Activated CD8-positive, alpha-beta T cell treated with anti-CD3 and anti-CD28 coated beads for 36 hours (primary cell): ENCODE measurements around the gene ADIG. TPM values are rescaled to one million over a fixed set of nuclear protein-coding genes. Genes with fewer than 3 reads are reported as not detected.
A peak's percentile ranks its signal among the peaks of the same experiment; 100 is the strongest.

Experiments
- ATAC-seq: fragments of 200-7000 bp; cut with Tn5 transposase; one replicate; pipeline ENCODE4 v1.10.0; 2021; ENCODE audit warnings: mild to moderate bottlenecking, moderate library complexity
- CTCF ChIA-PET: fragments of 350-600 bp; sonication (Branson Sonifier 250); formaldehyde crosslinking; loops from one replicate; lab custom pipeline; 2021; ENCODE audit warnings: antibody characterized with exemption; lab: Charles Lee
- POLR2A ChIA-PET: fragments of 350-600 bp; sonication (Branson Sonifier 250); formaldehyde crosslinking; loops from one replicate; lab custom pipeline; 2021; ENCODE audit warnings: antibody characterized with exemption; lab: Charles Lee
- DNase-seq: peaks from one replicate; pipeline ENCODE4 v3.0.0-alpha.2; 2020
- H3K27ac Mint-ChIP-seq: one replicate; pipeline ENCODE4 v1.8.0; 2021; ENCODE audit warnings: mild to moderate bottlenecking, mixed read lengths
- H3K27me3 Mint-ChIP-seq: one replicate; pipeline ENCODE4 v1.8.0; 2021; ENCODE audit warnings: mixed read lengths
- H3K36me3 Mint-ChIP-seq: one replicate; pipeline ENCODE4 v1.8.0; 2021; ENCODE audit warnings: low read depth, mixed read lengths
- H3K4me1 Mint-ChIP-seq: one replicate; pipeline ENCODE4 v1.8.0; 2021; ENCODE audit warnings: low read depth, mixed read lengths
- H3K4me3 Mint-ChIP-seq: one replicate; pipeline ENCODE4 v1.8.0; 2021; ENCODE audit warnings: mild to moderate bottlenecking, moderate library complexity, mixed read lengths
- H3K9me3 Mint-ChIP-seq: one replicate; pipeline ENCODE4 v1.8.0; 2021; ENCODE audit warnings: mixed read lengths
- intact Hi-C: fragments of 100-400 bp; cut with micrococcal nuclease; formaldehyde crosslinking; loops from one replicate; pipeline ENCODE4 v1.10.0; 2022
- total RNA-seq, 2 experiments: library from RNA; stranded (reverse); gene quantifications; one replicate each; pipeline ENCODE4 v1.2.3, GENCODE V29; 2021
- TF ChIP-seq, protein P1 (sequence below): fragments of 200-600 bp; IDR thresholded peaks from one replicate; pipeline ENCODE4 v1.8.0; 2022; ENCODE audit warnings: antibody characterized with exemption, mild to moderate bottlenecking

Gene ADIG
- total RNA-seq, 2 experiments from 2014 or later: not detected

DNA sequence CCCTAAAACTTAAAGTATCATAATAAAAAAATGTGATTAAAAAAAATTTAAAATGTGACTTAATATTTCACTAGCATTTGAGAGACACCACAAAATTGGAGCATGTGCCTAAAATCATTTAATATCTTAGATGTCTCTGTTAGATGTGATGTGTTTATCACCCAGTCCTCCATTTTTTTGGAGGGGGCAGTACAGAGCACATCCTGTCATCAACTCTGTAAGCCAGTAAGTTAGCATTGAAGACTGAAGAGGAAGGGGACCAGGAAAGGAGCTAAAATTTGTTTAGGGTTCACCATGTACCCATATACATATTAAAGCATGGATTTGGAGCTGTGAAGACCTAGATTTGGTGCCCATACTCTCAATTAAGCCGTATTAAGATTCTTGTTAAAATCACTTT lies 30.7 kb upstream of the ADIG start:
- TF ChIP-seq, protein P1, sequence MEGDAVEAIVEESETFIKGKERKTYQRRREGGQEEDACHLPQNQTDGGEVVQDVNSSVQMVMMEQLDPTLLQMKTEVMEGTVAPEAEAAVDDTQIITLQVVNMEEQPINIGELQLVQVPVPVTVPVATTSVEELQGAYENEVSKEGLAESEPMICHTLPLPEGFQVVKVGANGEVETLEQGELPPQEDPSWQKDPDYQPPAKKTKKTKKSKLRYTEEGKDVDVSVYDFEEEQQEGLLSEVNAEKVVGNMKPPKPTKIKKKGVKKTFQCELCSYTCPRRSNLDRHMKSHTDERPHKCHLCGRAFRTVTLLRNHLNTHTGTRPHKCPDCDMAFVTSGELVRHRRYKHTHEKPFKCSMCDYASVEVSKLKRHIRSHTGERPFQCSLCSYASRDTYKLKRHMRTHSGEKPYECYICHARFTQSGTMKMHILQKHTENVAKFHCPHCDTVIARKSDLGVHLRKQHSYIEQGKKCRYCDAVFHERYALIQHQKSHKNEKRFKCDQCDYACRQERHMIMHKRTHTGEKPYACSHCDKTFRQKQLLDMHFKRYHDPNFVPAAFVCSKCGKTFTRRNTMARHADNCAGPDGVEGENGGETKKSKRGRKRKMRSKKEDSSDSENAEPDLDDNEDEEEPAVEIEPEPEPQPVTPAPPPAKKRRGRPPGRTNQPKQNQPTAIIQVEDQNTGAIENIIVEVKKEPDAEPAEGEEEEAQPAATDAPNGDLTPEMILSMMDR: peak; percentile 28
- ChIA-PET POLR2A (no interaction called here), CTCF (interaction anchor here (0.8 to 1.9 kb wide), 3 partner anchors 10 to 104 kb away, joined by 3 to 5 read pairs (median 4); no protein-coding TSS in a partner anchor)
- peak; percentile 9 for DNase-seq
- ATAC-seq: peak; percentile 42
- Mint-ChIP-seq H3K27ac (no peak overlapping the region), H3K27me3 (no peaks in the 10 kb centered on the region), H3K9me3 (no peaks in the 10 kb centered on the region), H3K4me3 (no peak overlapping the region), H3K4me1 (peaks cover 7% of the 10 kb centered on the region), H3K36me3 (peaks cover 28% of the 10 kb centered on the region)
- intact Hi-C loops: no loop called here

DNA sequence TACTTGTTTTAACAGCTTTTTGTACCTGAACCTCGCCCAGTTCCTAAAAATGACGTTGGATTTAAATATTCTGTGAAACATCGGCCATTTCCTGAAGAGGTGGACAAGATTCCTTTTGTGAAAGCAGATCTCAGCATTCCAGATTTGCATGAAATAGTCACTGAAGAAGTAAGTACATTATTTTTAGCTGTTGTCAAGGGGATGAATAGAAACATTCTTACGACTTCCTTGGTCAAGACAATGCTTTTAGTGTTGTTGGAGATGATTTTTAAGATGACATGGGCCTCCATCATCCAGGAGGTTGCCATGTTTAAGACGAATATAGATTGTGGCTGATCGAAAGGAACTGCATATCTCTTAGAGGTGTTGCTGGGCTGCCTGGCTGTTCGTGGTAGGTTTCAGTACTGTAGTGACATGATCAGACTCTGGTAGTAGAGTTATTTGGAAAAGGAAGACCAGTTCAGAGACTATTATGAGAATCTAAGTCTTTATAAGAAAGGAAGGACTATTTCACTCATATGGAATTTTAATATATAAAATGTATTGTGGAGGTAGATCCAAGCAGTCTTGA lies 29.9 kb upstream of the ADIG start:
- ATAC-seq (no peak), DNase-seq (no peak)
- TF ChIP-seq, protein P1: no peak
- peaks cover 7% of the 10 kb centered on the region for H3K4me1 Mint-ChIP-seq
- no peak overlapping the region for H3K27ac Mint-ChIP-seq
- H3K36me3 Mint-ChIP-seq: peaks cover 25% of the 10 kb centered on the region
- H3K4me3 Mint-ChIP-seq: no peak overlapping the region
- ChIA-PET CTCF (interaction anchor here (0.8 to 1.9 kb wide), 3 partner anchors 10 to 105 kb away, joined by 3 to 5 read pairs (median 4); no protein-coding TSS in a partner anchor), POLR2A (no interaction called here)
- H3K9me3 Mint-ChIP-seq: no peaks in the 10 kb centered on the region
- H3K27me3 Mint-ChIP-seq: no peaks in the 10 kb centered on the region
- intact Hi-C loops: no loop called here

DNA sequence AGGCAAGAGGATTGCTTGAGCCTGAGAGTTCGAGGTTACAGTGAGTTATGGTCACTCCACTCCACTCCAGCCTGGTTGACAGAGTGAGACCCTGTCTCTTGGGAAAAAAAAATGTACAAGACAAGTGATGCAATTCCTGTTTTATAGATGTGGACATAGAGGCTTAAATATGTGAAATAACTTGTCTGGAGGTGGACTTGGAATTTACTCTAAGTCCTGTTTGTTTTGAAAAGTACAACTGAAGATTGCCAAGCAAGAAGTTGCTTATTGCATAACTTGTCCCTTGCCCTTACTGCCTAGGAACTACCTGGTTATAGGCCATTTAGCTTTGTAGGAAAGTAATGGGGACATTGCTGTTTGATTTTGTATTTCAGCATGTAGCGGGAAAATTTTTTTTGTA lies 26.0 kb upstream of the ADIG start:
- DNase-seq (no peak), ATAC-seq (no peak)
- ChIA-PET POLR2A (no interaction called here), CTCF (no interaction called here)
- intact Hi-C loops: no loop called here
- TF ChIP-seq, protein P1: no peak
- Mint-ChIP-seq H3K9me3 (no peaks in the 10 kb centered on the region), H3K27ac (no peak overlapping the region), H3K4me1 (no peaks in the 10 kb centered on the region), H3K36me3 (peaks cover 25% of the 10 kb centered on the region), H3K27me3 (no peaks in the 10 kb centered on the region), H3K4me3 (no peak overlapping the region)

DNA sequence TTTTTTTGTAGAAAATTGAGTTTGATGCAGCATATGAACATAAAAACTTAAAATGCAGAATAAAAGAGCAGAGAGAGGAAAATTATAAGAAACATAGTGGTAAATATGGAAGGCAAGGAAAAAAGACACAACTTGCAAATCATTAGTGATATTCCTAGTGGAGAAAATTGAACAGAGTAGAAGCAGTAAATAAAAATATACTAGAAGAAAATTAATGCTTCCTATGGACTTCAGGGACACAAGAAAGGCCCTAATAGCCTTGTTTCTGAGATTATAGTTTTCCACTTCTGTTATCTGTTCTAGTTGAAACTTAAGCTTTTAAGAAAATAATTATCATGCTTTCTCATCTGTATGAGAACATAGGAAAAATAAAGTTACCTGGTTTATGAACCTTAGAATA lies 25.6 kb upstream of the ADIG start:
- intact Hi-C loops: no loop called here
- Mint-ChIP-seq H3K27me3 (no peaks in the 10 kb centered on the region), H3K27ac (no peak overlapping the region), H3K4me3 (no peak overlapping the region), H3K4me1 (no peaks in the 10 kb centered on the region), H3K36me3 (peaks cover 28% of the 10 kb centered on the region), H3K9me3 (no peaks in the 10 kb centered on the region)
- DNase-seq (no peak), ATAC-seq (no peak)
- TF ChIP-seq, protein P1: no peak
- POLR2A ChIA-PET: no interaction called here
- CTCF ChIA-PET: no interaction called here

DNA sequence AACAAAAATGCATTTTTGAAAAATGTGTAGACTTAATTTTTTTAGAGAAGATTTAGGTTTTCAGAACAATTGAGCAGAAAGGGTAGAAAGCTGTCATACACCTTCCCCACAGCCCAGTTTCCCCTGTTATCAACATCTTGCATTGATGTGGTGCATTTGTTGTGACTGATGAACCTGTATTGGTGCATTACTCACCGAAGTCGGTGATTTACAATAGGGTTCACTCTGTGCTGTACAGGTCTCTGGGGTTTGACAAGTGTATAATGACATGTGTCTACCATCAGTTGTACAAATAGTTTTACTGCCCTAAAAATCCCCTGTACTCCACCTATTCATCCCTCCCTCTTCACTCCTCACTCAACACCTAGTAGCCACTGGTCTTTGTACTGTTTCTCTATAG lies 23.8 kb upstream of the ADIG start:
- no peaks in the 10 kb centered on the region for H3K9me3 Mint-ChIP-seq
- no peaks in the 10 kb centered on the region for H3K27me3 Mint-ChIP-seq
- ATAC-seq (peak; percentile 24), DNase-seq (no peak)
- H3K4me3 Mint-ChIP-seq: no peak overlapping the region
- POLR2A ChIA-PET: no interaction called here
- intact Hi-C loops: no loop called here
- H3K27ac Mint-ChIP-seq: no peak overlapping the region
- peaks cover 32% of the 10 kb centered on the region for H3K36me3 Mint-ChIP-seq
- H3K4me1 Mint-ChIP-seq: no peaks in the 10 kb centered on the region
- TF ChIP-seq, protein P1: no peak
- CTCF ChIA-PET: no interaction called here
